Fibroblast of skin of left biceps (primary cell): ENCODE measurements around the gene AATK.
"Not testable (repeated sequence)": the region's sequence is repeated elsewhere in the genome, so short reads cannot be mapped to it uniquely, and the experiment has no call there.

Experiments used
- DNase-seq, 2 experiments: peaks; one replicate each; pipeline ENCODE4 v3.0.0-alpha.2; 2013; ENCODE audit warnings: low read depth in 2 of 2

The AATK gene

GRCh38 chr17:81091774-81092517 lies 74.1 kb downstream of the AATK start:
- no peak for DNase-seq

GRCh38 chr17:81091154-81091553 lies 74.9 kb downstream of the AATK start:
- DNase-seq, result no peak

- DNase-seq, result no peak
Measured at GRCh38 chr17:81090361-81091136, 75.5 kb downstream of the AATK start.

GRCh38 chr17:81086789-81087551 lies 79.1 kb downstream of the AATK start:
- DNase-seq, result no peak

GRCh38 chr17:81085420-81085911 lies 80.6 kb downstream of the AATK start:
- DNase-seq, result no peak

- DNase-seq, result no peak
Measured at GRCh38 chr17:81084680-81085419, 81.2 kb downstream of the AATK start.

- no peak for DNase-seq
Measured at GRCh38 chr17:81083125-81083765, 82.8 kb downstream of the AATK start.

- no peak for DNase-seq
Measured at GRCh38 chr17:81082177-81083073, 83.6 kb downstream of the AATK start.

- no peak for DNase-seq
Measured at GRCh38 chr17:81081222-81082176, 84.5 kb downstream of the AATK start.

- DNase-seq, result no peak
Measured at GRCh38 chr17:81080019-81080418, 86.0 kb downstream of the AATK start.

- DNase-seq, result not testable (repeated sequence)
Measured at GRCh38 chr17:81078026-81078913, 87.8 kb downstream of the AATK start.

- no peak for DNase-seq
Measured at GRCh38 chr17:81076141-81076679, 89.8 kb downstream of the AATK start.

GRCh38 chr17:81075307-81075706 lies 90.7 kb downstream of the AATK start:
- no peak for DNase-seq

- no peak for DNase-seq
Measured at GRCh38 chr17:81074875-81075274, 91.1 kb downstream of the AATK start.

- DNase-seq, result no peak
Measured at GRCh38 chr17:81073967-81074839, 91.8 kb downstream of the AATK start.
